GM19324 (cell line): ENCODE measurements around the gene SLC26A1.

Experiments used
- ATAC-seq: cut with Tn5 transposase; IDR thresholded peaks from one replicate; pipeline ENCODE4 v1.9.1; 2021; ENCODE audit warnings: mild to moderate bottlenecking, moderate library complexity; ENCODE audit not compliant: unreplicated experiment, low FRiP score

The SLC26A1 gene

DNA sequence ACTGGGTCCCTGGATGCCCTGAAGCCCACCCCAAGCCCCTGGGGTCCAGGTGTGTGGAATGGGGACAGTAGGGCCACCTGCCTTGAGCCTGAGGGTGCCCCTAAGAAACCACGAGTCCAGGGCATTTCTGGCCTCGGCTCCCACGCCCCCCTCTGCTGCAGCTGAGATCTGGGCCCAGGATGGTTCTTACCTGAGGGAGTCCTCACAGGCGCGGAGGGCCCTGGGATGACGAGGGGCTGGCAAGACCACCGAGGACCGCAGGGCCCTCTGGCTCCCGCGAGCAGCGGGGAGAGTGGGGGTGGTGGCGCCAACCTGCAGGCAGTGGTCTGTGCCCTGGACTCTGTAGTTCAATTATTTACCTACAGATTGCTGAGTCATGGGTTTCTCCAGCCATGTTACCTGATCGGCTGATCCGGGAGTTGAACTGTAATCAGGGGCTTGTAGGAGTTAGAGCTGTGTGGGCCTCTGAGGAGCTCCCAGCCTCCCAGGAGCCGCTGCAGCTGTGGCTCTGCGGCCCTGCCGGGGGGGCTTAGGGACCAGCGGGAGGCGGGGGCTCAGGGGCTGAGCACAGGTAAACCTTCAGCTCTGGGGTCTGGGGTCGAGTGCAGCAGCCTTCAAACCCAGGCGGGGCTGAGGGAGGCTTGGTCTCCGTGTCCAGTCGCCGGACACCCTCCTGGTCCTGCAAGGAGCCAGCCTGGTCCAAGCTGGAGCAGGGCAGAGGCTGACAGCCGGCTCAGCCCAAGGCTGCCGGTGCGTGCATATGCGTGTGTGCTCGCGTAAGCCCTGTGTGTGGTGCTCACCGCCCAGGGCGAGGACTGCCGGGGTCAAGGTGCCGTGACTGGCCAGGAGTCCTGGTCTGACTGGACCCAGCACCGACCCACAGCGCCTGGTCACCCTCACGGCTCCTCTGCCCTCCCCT lies at the start of gene SLC26A1:
SLC26A1 (minus strand) TSS at position 294 of the 919 bp plus-strand sequence. CDS start 1,701 bp downstream, outside the sequence.
- ATAC-seq: no peak

- ATAC-seq: no peak
Observed at GRCh38 chr4:1042352-1043055, 49.3 kb upstream of the SLC26A1 start.

- no peak for ATAC-seq
Observed at GRCh38 chr4:1041936-1042330, 48.7 kb upstream of the SLC26A1 start.

- no peak for ATAC-seq
Observed at GRCh38 chr4:1041147-1041935, 48.1 kb upstream of the SLC26A1 start.

DNA sequence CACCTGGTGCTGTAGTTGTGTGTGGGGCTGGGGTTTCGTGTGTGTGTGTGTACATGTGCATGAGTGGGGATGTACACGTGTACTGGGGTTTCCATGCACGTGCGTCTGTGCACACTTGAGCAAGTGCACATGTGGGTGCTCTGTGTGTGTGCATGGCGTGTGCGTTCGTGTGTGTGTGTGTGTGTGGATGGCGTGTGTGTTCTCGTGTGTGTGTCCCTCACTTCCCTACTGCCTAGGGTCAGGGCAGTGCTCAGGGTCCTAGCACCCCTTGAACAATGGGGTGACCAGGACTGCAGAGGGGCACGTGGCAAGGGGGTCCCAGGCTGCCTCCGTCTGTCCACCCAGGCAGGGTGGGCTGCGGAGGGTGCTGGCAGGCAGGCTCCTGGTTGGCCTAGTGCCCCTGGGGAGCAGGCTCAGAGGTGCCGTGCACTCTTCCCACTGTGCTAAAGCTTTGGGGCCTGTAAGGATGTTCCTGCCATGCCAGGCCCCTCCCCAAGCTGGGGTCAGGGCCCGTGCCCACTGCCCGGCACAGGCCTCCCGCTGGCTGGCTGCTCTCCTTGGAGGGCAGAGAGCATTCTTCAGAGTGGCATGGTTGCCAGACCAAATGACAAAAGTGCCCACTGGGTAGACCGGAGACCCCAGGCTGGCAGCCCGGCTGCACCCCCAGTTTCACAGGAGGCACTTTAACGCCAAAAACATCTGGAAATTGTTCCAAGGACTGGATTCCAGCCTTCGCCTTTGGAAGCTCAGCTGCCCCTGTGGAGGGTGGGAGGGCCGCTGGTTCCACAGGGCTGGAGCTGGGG lies 47.3 kb upstream of the SLC26A1 start:
- ATAC-seq: no peak

DNA sequence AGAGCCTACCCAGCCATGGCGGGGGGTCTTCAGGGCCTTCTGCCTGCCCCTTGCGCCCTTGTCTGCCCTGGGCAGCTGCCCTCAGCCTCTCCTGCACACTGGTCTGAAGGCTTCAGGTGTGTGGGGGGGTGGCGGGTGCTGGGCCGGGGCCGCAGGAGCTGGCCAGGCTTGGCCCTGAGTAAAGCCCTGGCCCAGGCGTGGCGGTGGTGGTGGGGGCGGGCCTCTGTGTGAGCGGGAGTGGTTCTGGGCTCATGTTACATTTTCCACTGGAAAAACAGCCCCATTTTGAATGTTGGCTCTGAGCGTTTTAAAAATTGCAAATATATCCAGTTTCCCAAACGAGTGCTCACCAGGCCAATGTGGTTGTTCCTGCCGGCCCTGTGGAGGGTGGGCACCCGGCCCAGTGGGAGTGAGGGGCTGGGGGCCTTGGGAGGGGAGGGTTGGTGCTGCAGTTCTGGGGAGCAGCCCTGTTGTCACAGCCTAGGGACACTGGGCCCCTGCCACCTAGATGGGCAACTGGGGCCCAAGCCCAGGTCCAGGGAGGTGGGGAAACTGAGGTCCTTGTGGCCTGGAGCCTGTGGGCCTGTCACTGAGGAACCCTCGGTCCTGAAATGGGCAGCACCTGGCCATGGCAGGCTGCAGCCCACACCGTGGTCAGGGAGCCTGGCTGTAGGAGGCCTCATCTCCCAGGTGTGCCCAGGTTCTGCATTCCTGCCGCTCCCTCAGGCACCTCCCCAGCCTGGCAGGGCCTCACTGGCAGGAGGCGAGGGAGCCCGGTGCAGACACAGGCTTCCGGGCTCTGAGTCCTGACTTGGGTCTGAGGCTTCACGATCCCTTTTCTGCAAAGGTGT lies 46.5 kb upstream of the SLC26A1 start:
- no peak for ATAC-seq

DNA sequence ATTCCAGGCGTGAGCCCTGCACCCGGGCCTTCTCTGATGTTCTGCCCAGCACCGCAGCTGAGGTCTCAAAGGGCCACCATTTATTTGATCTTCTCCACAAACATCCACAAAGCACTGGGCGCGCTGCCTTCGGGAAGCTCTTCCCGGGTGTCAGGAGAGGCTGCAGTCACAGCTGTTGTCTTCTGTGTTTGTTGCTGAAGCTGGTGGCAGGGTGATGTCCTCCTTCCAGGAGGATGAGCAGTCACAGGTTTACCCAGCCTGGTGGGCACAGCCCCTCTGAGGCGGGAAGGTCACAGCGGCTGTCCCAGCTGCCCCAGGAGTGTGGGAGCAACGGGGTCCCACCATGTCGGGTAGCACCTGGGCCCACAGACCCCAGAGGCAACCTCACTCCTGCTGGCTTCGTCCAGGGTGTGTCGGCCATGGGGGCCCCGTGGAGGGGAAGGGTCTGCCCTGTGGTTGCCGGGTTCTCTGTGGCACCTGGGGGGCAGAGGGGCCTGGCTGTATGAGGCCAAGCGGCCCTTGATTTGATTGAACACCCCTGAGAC lies 45.8 kb upstream of the SLC26A1 start:
- ATAC-seq: no peak

GRCh38 chr4:1036976-1037810 lies 44.0 kb upstream of the SLC26A1 start:
- no peak for ATAC-seq

DNA sequence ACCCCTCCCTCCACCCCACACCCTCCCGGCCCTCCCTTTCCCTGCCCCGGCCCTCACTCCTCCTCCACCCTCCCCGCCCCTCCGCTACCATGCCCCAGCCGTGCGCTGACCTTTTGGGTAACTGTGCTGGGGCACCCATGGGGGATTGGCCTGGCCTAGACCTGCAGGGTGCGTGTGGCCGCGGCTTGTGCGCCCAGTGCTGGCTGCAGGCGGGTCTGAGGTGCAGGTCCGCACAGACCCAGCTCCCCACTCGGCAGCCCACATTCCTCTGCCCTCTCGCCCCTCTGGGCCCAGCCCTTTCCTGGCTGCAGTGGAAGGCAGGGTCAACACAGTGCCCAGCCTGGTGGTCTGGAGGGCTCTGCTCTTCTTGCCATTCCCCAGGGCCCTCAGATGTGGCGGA lies 42.9 kb upstream of the SLC26A1 start:
- no peak for ATAC-seq

DNA sequence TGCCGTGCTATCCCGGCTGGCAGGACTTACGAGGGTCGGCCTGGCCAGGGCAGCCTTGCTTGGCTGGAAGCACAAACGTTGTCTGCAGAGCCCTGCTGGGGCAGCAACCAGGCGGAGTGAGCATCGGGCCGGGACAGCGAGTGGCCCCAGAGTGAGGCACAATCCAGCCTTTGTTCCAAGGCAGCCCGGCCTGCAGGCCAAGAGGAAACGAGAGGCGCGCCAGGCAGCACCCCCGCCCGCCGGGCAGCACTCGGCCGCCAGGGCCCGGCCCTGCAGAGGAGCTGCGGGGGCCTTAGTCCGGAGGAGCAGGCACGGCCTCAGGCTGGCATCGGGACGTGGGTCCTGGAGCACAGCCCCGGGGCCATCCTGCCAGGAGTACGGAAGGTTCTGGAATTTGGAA lies 42.3 kb upstream of the SLC26A1 start:
- no peak for ATAC-seq

DNA sequence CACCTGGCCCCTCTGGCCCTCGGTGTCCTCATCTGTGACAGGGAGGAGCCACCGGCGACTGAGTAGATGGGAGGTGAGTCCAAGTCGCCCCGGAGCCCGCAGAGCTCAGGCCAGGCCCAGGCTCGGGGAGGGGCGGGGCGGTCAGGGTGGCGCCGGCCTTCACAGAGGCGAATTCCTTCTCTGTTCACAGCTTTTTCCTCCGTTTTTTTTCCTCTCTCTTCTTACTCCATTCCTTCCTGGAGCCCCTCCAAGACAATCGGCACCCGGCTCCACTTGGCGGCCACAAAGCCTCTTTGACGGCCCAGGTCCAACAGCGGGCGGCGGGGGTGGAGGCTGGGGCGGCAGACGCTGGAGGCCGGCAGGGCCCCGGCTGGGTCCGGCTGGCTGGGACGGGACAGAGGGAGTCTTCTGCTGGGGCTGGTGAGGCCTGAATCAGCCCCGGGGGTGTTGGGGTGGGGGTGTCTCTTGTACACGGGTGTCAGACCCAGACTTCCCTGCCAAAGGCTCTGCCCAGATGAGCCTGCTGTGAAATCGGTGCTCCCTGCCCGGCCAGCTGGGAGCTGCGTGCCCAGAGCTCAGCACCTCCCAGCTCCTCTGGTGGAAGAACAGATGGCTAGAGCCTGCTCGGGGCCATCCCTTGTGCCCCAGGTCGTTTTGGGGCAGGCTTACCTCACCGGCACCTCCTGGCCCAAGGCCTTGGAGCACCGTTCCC lies 40.8 kb upstream of the SLC26A1 start:
- no peak for ATAC-seq

DNA sequence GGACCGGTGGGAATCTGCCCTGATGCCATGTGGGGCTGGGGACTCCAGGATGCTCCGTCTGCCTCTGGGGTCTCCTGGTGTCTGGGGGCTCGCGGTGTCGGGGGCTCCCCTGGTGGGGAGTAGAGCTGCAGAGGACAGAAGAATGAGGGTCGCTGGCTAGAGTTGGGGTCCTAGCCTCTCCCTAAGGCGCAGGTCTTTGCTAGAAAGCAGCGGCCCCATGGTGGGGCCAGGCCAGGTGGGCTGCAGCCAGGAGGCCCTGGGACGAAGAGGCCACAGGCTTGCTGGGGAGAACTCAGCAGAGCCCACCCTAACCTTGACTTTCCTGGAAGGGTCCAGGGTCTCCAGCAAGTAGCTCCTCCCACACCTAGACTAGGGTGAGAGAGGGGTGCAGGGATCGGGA lies 39.7 kb upstream of the SLC26A1 start:
- ATAC-seq: no peak

- ATAC-seq: no peak
Observed at GRCh38 chr4:1031956-1032795, 39.0 kb upstream of the SLC26A1 start.

DNA sequence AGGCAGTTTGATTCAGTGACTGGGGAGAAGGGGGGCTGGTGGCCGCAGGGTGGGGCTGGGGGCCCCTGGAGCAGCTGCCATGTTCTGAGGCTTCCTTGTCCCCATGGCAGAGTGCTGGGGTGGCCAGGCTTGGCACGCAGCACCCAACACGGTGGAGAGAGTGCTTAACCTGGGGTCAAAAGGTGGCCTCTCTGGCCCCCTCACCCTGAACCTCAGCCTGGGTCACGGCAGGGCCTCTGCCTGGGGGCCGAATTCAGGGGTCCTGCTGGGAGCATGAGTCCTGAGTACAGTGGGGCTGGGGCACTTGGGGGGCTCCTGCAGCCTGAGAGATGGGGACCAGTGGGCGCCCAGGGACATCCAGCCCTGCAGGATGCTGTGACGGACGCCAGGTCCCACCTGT lies 38.1 kb upstream of the SLC26A1 start:
- no peak for ATAC-seq

DNA sequence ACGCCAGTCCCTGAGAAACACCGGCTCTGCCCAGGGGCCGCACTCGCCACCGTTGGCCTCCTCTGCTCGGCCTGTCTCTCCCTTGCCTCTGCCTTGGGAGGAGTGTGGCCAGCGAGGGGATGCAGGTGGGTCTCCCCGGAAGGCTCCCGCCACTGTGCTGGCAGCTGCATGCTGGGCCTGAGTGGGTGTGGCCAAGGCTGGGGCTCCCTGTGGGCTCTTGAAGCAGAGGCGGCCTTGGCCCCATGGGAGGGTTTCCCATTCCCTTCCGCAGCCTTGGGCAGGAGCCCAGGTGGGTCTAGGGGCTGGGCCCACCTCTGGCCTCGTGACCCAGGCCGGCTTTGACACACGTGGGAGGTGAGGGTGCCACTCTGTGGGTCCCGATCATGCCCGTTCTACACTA lies 37.4 kb upstream of the SLC26A1 start:
- ATAC-seq: no peak

GRCh38 chr4:1030031-1030430 lies 36.8 kb upstream of the SLC26A1 start:
- ATAC-seq: no peak

DNA sequence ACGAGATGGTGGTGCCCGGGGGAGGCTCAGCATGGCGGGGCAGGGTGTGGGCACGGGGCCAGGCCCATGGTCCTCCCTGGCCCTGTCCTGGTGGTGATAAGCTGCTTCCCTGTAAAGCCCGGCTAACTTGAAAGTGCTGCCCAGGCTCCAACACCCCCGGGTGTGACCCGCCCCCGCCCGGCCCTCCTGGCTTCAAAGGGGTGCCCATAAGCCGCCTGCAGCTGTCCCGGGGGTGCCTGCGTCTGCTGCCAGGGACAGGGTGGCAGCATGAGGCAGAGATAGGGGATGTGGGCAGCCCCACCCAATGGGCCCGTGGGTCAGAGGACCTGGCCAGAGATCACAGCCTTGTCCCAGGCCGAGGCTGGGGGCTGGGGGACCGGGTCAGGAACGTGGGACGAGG lies 36.3 kb upstream of the SLC26A1 start:
- no peak for ATAC-seq
